ENCODE measurements around the gene TRIM47. TPM values are rescaled to one million over a fixed set of nuclear protein-coding genes. Genes with fewer than 3 reads are reported as not detected.
"Not testable (repeated sequence)": the region's sequence is repeated elsewhere in the genome, so short reads cannot be mapped to it uniquely, and the experiment has no call there.

TRIM47 gene
- total RNA-seq, 2 donors from 2014 or later, result 11.5 to 26.2 TPM

DNA sequence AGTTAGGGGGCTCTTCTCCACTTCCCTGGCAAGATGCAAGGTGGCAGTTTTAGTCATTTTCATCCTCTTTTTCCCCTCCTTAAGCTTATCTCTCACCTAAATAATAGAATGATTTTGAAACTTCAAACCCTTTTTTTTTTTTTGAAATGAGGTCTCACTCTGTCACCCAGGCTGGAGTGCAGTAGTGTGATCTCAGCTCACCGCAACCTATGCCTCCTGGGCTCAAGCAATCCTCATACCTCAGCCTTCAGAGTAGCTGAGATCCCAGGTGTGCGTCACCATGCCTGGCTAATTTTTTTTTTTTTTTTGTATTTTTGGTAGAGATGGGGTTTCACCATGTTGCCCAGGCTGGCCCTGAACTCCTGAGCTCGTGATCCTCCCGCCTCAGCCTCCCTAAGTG lies 13.5 kb downstream of the TRIM47 start:
- peak overlapping the region in 1 of 2 donors; percentile 72 for H3K27ac Mint-ChIP-seq
- ATAC-seq, result peak; percentile 59 to 80
- not testable (repeated sequence) for H3K36me3 Mint-ChIP-seq; H3K9me3 Mint-ChIP-seq; DNase-seq (ENCODE audit: low spot score in 2 of 2)

DNA sequence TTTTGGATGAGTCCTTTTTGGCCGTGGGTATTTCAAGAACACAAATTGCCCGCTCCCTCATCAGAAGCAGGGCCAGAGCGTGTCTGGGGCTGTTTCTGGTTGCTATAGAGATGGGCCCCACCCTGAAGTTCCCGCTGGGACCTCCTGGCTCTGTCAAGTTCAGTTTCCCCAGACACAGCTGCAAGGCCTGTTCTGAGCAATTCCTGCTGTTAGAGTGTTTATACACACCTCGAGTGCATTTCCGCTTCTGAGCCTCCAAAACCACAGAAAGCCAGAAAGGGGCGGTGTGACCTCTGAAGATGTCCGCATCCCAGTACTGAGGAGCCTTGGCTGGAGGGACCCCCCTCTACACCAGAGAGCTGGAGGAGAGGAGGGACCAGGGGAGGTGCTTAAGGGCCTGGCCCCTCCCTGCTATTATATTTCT lies 13.9 kb downstream of the TRIM47 start:
- ATAC-seq (peak; percentile 72 to 80), DNase-seq (ENCODE audit: low spot score in 2 of 2) (peak in 1 of 2 donors; percentile 36)
- Mint-ChIP-seq H3K27ac (peak overlapping the region; percentile 65 to 72), H3K36me3 (no peaks in the 10 kb centered on the region), H3K9me3 (no peaks in the 10 kb centered on the region)

DNA sequence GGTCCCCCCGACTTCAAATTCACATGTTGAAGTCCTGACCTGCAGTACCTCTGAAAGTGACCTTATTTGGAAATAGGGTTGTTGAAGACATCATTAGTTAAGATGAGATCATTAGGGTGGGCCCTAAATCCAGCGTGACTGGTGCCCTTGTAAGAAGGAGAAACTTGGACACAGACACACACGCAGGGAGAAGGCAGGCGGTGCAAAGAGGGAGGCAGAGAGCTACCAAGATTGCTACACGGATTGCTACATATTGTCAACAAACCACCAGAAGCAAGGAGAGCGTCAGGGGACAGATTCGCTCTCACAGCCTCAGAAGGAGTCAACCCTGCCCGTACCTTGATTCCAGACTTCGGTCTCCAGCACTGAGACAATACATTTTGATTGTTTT lies 16.5 kb downstream of the TRIM47 start:
- Mint-ChIP-seq H3K9me3 (no peaks in the 10 kb centered on the region), H3K27ac (no peak overlapping the region), H3K36me3 (no peaks in the 10 kb centered on the region)
- no peak for DNase-seq (ENCODE audit: low spot score in 2 of 2)
- ATAC-seq, result no peak

DNA sequence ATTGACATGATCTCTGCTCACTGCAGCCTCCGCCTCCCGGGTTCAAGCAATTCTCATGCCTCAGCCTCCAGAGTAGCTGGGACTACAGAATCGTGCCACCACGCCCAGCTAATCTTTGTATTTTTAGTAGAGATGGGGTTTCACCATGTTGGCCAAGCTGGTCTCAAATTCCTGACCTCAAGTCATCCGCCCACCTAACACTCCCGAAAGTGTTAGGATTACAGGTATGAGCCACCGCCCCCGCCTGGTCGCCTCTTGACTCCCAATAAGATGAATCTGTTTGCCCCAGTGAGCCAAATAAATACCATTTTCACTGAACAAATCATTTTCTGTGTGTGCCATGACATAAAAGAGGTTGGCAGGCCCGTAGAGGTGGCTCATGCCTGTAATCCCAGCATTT lies 19.0 kb downstream of the TRIM47 start:
- not testable (repeated sequence) for DNase-seq (ENCODE audit: low spot score in 2 of 2); H3K9me3 Mint-ChIP-seq; ATAC-seq; H3K36me3 Mint-ChIP-seq
- H3K27ac Mint-ChIP-seq, result peak overlapping the region in 1 of 2 donors; percentile 64

DNA sequence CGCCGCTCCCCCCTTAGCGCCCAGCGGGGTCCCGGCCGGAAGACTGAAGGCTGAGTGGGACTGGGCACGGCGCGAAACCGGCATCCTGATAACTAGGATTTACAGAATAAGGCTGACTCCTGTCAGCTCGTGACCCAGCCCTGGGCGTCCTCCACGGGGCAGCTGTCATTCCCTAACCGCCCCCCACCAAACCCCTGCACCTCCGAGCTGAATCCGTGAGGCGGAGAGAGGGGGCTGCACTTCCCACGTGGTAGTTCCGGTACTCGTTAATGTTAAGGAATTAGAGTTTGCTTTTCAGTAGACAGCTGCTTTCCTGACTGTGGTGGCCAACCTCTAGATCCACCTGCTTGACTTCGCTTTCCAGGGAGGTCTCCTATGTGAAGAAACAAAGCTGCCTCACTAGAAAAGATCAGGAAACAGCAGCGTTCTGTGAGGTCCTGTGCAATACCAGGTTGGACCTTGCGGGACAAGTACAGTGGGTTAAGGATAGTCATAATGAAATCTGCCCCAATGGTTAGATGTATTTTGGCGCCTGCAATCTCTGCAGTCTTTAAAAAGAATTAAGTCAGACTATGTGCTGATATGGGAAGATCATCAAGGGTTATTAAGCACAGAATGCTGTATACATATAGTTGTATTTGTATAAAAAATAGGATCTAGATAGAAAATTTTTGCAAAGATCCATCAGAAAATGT lies 22.2 kb downstream of the TRIM47 start:
- ATAC-seq (no peak), DNase-seq (ENCODE audit: low spot score in 2 of 2) (peak in 1 of 2 donors; percentile 30)
- no peaks in the 10 kb centered on the region for H3K36me3 Mint-ChIP-seq
- H3K9me3 Mint-ChIP-seq, result no peaks in the 10 kb centered on the region
- peak overlapping the region in 1 of 2 donors; percentile 93 for H3K27ac Mint-ChIP-seq

DNA sequence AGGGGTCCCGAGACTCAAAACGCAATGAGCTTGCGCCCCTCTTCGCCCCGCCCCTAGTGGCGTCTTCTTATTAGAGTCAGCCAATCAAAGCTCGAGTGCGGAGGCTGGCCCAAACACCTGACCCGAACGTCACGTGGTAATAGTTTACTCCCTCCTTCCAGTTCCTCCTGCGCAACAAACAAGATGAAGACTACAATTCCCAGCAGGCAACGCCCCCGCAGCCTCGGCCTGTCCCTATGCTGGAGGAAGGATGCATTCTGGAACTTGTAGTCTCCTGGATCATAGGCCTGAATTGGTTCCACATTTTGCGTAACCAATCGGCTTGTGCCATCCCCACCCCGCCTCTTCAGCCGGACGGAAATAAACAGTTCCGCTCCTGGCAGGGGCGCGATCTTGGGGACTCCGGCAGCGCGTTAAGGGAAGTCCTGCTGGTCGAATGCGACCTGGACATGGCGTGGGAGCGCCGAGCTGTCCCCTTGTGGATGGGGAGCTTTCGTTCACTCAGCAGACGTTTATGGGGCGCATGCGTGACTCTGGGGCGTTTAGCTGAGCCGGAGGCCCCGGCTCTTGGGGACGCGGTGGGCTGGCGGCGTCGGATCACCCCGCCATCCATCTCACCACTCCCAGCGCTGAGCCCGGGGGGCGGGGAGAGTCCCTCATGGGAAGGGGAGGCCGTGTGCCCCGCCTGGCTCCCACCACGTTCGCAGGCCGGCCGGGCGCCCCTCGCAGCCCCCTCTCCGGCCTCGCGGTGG lies 22.9 kb downstream of the TRIM47 start, which contains the start of gene WBP2:
WBP2 (minus strand) TSS at position 26 of the 752 bp plus-strand sequence. CDS start 38 bp downstream, outside the sequence.
- ATAC-seq (peak; percentile 91 to 92), DNase-seq (ENCODE audit: low spot score in 2 of 2) (peak; percentile 94 to 98)
- H3K27ac Mint-ChIP-seq, result peak within 1 kb of the TSS in 1 of 2 donors; percentile 93
- H3K9me3 Mint-ChIP-seq, result no peaks in the 10 kb centered on the region
- H3K36me3 Mint-ChIP-seq, result no peaks in the 10 kb centered on the region

DNA sequence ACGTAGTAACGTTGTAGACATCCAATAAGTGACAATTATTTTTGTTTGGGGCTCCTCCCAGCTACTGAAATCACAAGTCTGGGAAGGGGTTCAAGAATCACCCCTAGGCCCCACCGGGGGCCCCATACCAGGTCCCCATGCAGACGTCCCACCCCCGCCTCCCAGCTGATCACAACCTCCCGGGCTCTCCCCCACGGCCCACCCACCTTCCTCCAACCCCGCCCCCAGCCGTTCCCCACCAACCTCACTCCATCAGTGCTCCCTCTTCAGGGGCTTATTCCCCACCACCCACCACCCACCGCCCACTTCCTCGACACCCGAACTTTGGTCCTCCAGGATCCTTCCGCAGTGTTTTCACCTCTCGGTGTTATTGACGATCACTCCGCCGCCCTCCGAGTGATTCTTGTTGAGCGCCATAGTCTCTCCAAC lies 23.5 kb downstream of the TRIM47 start:
- peak in 1 of 2 donors; percentile 3 for ATAC-seq
- Mint-ChIP-seq H3K36me3 (no peaks in the 10 kb centered on the region), H3K9me3 (no peaks in the 10 kb centered on the region), H3K27ac (no peak overlapping the region)
- no peak for DNase-seq (ENCODE audit: low spot score in 2 of 2)

DNA sequence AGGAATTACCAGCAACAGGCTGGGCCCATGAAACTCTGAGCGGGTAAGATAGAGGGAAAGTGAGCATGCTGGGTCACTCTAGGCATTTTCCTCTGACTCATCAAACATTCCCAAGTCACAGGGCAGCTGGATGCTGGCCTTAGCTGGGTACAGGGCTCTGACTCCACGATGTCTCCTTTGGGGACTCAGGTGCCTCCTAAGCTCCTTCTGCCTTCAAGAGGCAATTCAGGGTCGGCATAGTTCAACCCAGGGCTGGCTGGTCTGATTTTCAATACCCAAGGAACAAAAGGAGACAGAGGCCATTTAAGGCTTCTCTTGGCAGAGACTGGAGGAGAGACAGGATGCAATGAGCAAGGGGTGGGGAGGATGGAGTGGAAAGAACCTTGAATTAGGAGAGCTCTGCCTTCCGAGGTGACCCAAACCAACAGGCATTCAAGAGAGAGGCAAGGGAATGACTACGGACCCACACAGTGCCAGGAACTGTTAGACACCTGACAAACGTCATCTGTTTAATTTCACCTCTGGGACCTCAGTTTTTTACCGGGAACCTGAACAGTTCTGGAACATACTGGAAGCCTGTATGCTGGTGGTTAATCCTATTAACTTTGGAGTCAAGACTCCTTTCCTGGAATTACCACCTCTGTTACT lies 24.2 kb downstream of the TRIM47 start:
- H3K9me3 Mint-ChIP-seq, result no peaks in the 10 kb centered on the region
- DNase-seq (ENCODE audit: low spot score in 2 of 2) (no peak), ATAC-seq (no peak)
- no peak overlapping the region for H3K27ac Mint-ChIP-seq
- H3K36me3 Mint-ChIP-seq, result no peaks in the 10 kb centered on the region

DNA sequence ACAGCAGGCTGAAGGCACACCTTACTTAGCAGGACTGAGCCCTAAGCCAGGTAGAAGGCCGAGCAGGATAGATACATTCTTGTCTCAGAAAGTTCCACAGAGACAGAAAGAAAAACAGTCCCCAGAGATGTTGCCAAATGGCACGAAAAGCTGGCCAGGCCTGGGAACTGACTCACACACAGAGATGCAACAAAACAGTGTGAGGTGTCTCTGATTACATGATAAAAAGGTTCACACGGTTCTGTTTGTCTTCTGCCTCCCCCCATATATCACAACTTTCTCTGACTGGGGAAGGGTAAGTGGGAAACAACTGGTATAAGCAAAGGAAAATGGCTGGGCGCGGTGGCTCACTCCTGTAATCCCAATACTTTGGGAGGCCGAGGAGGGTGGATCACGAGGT lies 24.9 kb downstream of the TRIM47 start:
- Mint-ChIP-seq H3K27ac (no peak overlapping the region), H3K36me3 (no peaks in the 10 kb centered on the region), H3K9me3 (no peaks in the 10 kb centered on the region)
- ATAC-seq (no peak), DNase-seq (ENCODE audit: low spot score in 2 of 2) (no peak)

DNA sequence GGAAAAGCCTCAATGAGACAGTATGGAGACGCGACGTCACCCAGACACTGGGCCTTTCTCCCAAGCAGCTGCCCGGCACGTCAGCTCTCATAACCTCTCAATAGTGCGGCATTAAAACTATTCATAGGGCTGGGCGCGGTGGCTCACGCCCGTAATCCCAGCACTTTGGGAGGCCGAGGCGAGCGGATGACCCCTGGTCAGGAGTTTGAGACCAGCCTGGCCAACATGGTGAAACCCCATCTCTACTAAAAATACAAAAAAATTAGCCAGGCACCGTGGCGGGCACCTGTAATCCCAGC lies 26.7 kb downstream of the TRIM47 start:
- H3K36me3 Mint-ChIP-seq, result not testable (repeated sequence)
- H3K27ac Mint-ChIP-seq, result peak overlapping the region in 1 of 2 donors; percentile 9

DNA sequence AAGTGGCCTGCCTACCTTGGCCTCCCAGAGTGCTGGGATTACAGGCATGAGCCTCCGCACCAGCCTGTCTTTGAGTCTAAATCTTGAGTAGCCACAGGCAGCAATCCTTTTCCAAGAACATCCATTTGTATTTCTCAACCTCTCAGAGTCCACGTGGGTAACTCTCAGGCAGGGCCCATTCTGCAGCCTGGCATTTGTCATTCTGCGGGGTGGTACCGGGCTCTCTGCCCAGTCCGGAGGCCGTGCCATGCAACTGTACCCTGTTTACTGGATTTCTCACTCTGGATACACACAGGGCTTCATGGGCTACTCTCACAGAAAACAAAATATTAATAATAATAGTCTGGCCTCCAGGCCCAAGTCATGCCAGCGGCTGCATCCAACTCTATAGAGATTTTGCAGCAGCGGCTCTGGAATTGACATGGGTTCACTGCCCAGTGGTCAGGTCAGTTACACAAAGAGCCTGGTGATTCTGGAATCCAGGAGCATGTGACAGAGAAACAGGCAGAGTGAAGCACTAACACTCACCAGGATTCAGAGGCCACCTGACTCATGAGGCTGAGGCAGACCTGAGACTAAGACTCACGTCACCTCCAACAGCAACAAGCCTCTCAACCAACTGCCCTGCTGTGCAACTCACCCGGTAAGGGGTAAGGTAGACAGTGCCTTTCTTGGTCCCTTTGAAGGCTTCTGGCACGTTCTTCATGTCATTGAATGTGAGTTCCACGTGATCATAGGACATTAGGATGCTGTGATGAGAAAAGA lies 27.3 kb downstream of the TRIM47 start:
- H3K27ac Mint-ChIP-seq, result peak overlapping the region in 1 of 2 donors; percentile 9
- no peak for DNase-seq (ENCODE audit: low spot score in 2 of 2)
- no peaks in the 10 kb centered on the region for H3K36me3 Mint-ChIP-seq
- no peak for ATAC-seq
- H3K9me3 Mint-ChIP-seq, result no peaks in the 10 kb centered on the region

More for the DNA sequence above, 26.7 kb downstream of the TRIM47 start:
- ATAC-seq; DNase-seq (ENCODE audit: low spot score in 2 of 2); H3K9me3 Mint-ChIP-seq: not testable (repeated sequence)

DNA sequence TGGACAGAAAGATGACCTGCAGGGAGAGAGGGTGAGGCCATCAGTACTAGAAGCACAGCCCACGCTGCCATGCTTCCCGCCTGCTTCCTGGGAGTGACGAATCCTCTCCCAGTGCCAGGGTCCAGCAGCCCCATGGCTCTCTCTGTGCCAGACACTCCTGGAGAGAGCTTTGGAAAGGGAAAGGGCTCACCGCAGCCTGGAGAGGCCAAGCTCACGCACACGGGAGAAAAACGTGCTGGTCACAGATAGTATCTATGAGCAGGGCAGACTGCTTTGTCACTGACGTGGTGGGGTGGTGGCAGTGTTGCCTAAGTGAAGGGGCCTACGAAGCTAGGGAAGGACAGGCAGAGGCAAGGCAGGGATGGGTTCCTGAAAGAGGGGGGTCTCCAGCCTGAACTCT lies 28.7 kb downstream of the TRIM47 start:
- H3K36me3 Mint-ChIP-seq, result no peaks in the 10 kb centered on the region
- ATAC-seq (no peak), DNase-seq (ENCODE audit: low spot score in 2 of 2) (no peak)
- peak overlapping the region in 1 of 2 donors; percentile 41 for H3K27ac Mint-ChIP-seq
- H3K9me3 Mint-ChIP-seq, result no peaks in the 10 kb centered on the region

DNA sequence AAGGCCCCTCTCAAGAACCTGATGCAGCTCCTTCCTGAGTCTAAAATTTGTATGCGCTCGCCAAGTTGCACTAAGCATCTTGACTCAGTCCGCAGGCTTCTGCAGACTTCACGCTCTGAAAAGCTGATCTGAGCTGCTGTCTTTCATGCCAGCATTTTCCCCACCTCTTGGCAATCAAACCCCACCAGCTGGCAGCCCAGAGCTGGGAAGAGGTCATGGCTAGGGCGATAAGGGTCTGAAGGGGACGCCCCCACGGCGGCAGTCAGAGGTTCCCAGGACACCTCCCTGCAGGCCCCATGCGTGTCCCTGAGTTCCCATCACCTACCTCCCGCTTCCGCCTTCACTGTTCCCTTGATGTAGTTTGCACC lies 29.1 kb downstream of the TRIM47 start:
- ATAC-seq, result no peak
- Mint-ChIP-seq H3K27ac (peak overlapping the region in 1 of 2 donors; percentile 41), H3K9me3 (no peaks in the 10 kb centered on the region), H3K36me3 (no peaks in the 10 kb centered on the region)
- no peak for DNase-seq (ENCODE audit: low spot score in 2 of 2)

DNA sequence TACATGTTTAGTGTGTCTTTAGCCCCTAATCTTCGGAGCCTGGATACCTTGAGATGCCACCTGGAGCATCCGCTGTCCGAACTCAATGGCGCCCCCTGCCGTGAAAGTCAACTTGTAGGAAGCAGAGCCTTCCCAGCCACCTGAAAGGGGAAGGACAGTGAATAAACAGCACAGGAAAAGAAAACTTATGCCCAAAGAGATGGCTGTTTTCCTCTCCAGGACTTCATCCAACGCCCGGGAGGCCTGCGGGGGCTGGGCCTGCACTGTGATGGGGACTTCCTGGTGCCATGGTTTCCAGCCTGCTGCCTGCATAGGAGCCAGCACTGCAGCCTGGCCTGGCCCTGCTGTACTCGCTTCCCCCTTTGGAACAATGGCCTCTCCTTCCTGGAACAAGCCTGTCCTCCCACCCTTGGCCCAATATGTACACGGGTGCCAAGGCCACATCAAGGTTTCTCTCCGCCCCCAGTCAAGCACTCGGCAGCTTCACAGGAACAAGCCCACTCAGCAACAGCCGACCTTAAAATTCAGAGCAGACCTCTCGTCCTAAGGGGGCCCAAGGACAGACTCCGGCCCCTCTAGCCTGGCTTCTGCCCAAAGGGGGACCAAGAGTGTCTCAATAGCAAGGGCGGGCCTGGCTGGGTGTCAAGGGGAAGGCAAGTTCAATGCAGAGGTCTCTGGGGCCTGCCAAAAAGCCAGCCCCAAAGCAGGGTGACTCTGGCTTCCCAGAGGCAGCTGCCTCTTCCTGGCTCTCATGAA lies 29.7 kb downstream of the TRIM47 start:
- Mint-ChIP-seq H3K36me3 (no peaks in the 10 kb centered on the region), H3K9me3 (no peaks in the 10 kb centered on the region), H3K27ac (peak overlapping the region in 1 of 2 donors; percentile 25)
- DNase-seq (ENCODE audit: low spot score in 2 of 2) (peak in 1 of 2 donors; percentile 92), ATAC-seq (peak in 1 of 2 donors; percentile 34)

DNA sequence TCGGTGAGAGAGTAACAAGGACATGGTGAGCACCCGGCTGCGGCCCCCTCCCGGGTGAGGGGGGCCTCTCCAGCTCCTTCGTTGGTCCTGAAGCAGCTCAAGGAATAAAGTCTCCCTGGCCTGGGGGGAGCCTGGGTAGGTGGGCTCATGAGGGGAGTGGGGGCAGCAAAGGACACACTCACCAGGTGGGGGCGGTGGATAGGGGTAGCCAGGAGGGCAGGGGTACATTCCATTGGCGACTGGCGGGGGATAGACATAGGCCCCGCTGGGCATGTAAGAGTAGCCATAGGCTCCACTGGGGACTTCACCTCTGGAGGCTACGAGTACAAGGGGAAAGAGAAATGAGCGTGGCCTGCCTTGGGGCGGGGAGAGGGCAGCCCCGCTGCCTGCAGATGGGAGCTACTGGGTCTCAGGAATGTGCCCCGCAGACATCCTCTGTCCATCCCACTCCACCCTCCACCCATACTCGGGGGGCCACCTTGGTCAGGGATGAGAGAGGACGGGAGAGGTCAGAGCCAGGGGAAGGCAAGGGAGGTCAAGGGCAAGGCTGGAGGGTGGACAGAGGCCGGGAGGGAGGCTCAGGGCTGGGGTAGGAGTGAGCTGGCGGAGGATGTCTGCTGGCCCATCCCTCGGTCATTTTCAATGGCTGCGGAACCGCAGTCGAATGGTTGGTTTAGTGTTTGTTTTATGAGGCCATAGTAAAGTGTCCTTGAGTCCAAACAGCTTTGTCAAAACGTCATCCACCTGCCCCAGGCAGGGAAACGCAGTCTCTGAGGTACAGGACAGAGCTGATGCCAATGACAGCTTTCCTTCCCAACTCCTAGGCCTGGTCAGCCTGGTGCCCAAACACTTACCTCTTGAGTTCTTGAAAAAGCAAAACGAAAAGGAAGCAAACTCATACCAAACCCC lies 30.5 kb downstream of the TRIM47 start:
- DNase-seq (ENCODE audit: low spot score in 2 of 2), result no peak
- Mint-ChIP-seq H3K9me3 (no peaks in the 10 kb centered on the region), H3K36me3 (no peaks in the 10 kb centered on the region), H3K27ac (peak overlapping the region in 1 of 2 donors; percentile 54)
- ATAC-seq, result no peak
